ENCODE results near the gene PGLYRP2. TPM values are rescaled to one million over a fixed set of nuclear protein-coding genes. Genes with fewer than 3 reads are reported as not detected.
A peak's percentile ranks its signal among the peaks of the same experiment; 100 is the strongest.

The PGLYRP2 gene
- total RNA-seq, 2 experiments from 2014 or later: 0.07 TPM

DNA sequence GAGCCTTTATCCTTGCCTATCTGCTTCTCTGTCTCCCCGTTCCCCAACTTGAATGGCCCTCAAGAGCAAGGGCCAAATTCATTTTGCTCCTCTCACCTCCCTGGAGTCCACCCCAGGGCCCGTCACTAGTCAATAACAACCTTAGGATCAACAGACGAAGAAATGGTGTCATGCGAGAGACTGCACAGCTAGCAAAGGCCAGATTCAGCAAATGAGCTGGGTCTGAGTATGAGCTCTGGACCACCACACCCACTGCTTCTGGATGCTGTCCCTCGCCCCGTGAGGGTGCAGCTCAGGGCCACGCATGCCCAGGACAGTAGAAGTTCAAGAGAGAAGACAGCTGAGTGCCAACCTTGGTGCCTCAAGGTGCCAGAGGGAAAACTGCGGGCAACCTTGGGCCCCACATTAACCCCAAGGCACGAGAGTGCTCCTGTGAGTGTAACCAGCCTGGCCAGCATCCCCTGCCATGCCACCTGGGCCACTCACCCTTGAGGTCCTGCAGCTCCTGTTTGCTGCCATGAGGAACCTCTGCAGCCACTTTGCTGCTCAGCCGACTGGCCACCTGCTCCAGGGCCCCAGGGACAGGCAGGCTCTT lies 48.7 kb downstream of the PGLYRP2 start:
- no peak for DNase-seq
- no peak overlapping the region for H3K27ac Mint-ChIP-seq
- peak overlapping the region; percentile 97 for H3K4me3 Mint-ChIP-seq
- peaks cover 28% of the 10 kb centered on the region for H3K36me3 Mint-ChIP-seq (ENCODE audit: low read depth)
- CTCF ChIA-PET: interaction anchor here (3.2 kb wide), 1 partner anchor 125 kb away, joined by 9 read pairs; no protein-coding TSS in a partner anchor
- intact Hi-C loops (cut with micrococcal nuclease): loop anchor here (5.0 kb wide), 1 partner anchor 127 kb away; no protein-coding TSS in a partner anchor
- no peaks in the 10 kb centered on the region for H3K27me3 Mint-ChIP-seq (ENCODE audit: low read depth)
- H3K4me1 Mint-ChIP-seq (ENCODE audit: low read depth): peaks cover 30% of the 10 kb centered on the region
- H3K9me3 Mint-ChIP-seq: no peaks in the 10 kb centered on the region

- H3K4me3 Mint-ChIP-seq: no peak overlapping the region
- H3K36me3 Mint-ChIP-seq (ENCODE audit: low read depth): peaks cover 28% of the 10 kb centered on the region
These were observed 49.4 kb downstream of the PGLYRP2 start for GRCh38 chr19:15429825-15430467.

GRCh38 chr19:15428956-15429824 lies 50.1 kb downstream of the PGLYRP2 start:
- no peak for DNase-seq
- peaks cover 30% of the 10 kb centered on the region for H3K36me3 Mint-ChIP-seq (ENCODE audit: low read depth)
- H3K27me3 Mint-ChIP-seq (ENCODE audit: low read depth): no peaks in the 10 kb centered on the region
- no peak overlapping the region for H3K4me3 Mint-ChIP-seq
- CTCF ChIA-PET: interaction anchor here (0.5 to 3.2 kb wide), 3 partner anchors 9 to 127 kb away, joined by 3 to 9 read pairs (median 3); no protein-coding TSS in a partner anchor
- H3K27ac Mint-ChIP-seq: no peak overlapping the region
- intact Hi-C loops (cut with micrococcal nuclease): no loop called here
- peaks cover 30% of the 10 kb centered on the region for H3K4me1 Mint-ChIP-seq (ENCODE audit: low read depth)
- H3K9me3 Mint-ChIP-seq: no peaks in the 10 kb centered on the region

More at GRCh38 chr19:15429825-15430467, 49.4 kb downstream of the PGLYRP2 start:
- H3K27me3 Mint-ChIP-seq (ENCODE audit: low read depth): no peaks in the 10 kb centered on the region
- intact Hi-C loops (cut with micrococcal nuclease): loop anchor here (5.0 kb wide), 1 partner anchor 127 kb away; no protein-coding TSS in a partner anchor
- no peak overlapping the region for H3K27ac Mint-ChIP-seq
- H3K9me3 Mint-ChIP-seq: no peaks in the 10 kb centered on the region
- no peak for DNase-seq
- peaks cover 30% of the 10 kb centered on the region for H3K4me1 Mint-ChIP-seq (ENCODE audit: low read depth)
- CTCF ChIA-PET: interaction anchor here (0.6 to 3.2 kb wide), 2 partner anchors 10 to 126 kb away, joined by 3 to 9 read pairs; no protein-coding TSS in a partner anchor

GRCh38 chr19:15427991-15428471 lies 51.3 kb downstream of the PGLYRP2 start:
- DNase-seq: no peak
- Mint-ChIP-seq H3K36me3 (ENCODE audit: low read depth) (peaks cover 40% of the 10 kb centered on the region), H3K4me3 (no peak overlapping the region), H3K9me3 (peaks cover 3% of the 10 kb centered on the region), H3K4me1 (ENCODE audit: low read depth) (peaks cover 23% of the 10 kb centered on the region), H3K27me3 (ENCODE audit: low read depth) (no peaks in the 10 kb centered on the region), H3K27ac (no peak overlapping the region)
- intact Hi-C loops (cut with micrococcal nuclease): no loop called here
- CTCF ChIA-PET: no interaction called here

DNA sequence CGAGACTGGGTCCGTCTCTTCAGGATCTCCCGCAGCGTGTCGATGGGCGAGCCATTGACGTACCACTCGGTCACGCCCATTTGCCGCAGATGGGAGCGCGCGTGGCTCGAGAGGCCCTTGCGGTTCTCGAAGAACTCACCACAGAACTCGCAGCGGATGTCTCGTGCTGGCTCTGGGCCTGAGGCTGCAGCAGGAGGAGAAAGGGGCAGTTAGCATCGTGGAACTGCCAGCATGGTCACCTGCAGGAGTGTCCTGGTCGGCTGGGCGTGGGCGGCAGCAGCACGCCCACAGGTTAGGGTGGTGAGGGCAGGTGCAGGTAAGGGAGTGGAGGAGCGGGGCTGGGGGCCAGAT lies 52.0 kb downstream of the PGLYRP2 start:
- H3K27ac Mint-ChIP-seq: no peak overlapping the region
- CTCF ChIA-PET: no interaction called here

GRCh38 chr19:15426485-15427349 lies 52.6 kb downstream of the PGLYRP2 start:
- peaks cover 21% of the 10 kb centered on the region for H3K4me1 Mint-ChIP-seq (ENCODE audit: low read depth)
- peaks cover 3% of the 10 kb centered on the region for H3K9me3 Mint-ChIP-seq
- no peak overlapping the region for H3K4me3 Mint-ChIP-seq
- intact Hi-C loops (cut with micrococcal nuclease): no loop called here
- H3K27ac Mint-ChIP-seq: no peak overlapping the region
- no peaks in the 10 kb centered on the region for H3K27me3 Mint-ChIP-seq (ENCODE audit: low read depth)
- H3K36me3 Mint-ChIP-seq (ENCODE audit: low read depth): peaks cover 47% of the 10 kb centered on the region
- CTCF ChIA-PET: no interaction called here
- no peak for DNase-seq

More for the DNA sequence above, 52.0 kb downstream of the PGLYRP2 start:
- H3K4me1 Mint-ChIP-seq (ENCODE audit: low read depth): peaks cover 22% of the 10 kb centered on the region
- DNase-seq: no peak
- intact Hi-C loops (cut with micrococcal nuclease): no loop called here
- no peaks in the 10 kb centered on the region for H3K27me3 Mint-ChIP-seq (ENCODE audit: low read depth)
- peaks cover 47% of the 10 kb centered on the region for H3K36me3 Mint-ChIP-seq (ENCODE audit: low read depth)
- H3K4me3 Mint-ChIP-seq: no peak overlapping the region
- peaks cover 3% of the 10 kb centered on the region for H3K9me3 Mint-ChIP-seq

DNA sequence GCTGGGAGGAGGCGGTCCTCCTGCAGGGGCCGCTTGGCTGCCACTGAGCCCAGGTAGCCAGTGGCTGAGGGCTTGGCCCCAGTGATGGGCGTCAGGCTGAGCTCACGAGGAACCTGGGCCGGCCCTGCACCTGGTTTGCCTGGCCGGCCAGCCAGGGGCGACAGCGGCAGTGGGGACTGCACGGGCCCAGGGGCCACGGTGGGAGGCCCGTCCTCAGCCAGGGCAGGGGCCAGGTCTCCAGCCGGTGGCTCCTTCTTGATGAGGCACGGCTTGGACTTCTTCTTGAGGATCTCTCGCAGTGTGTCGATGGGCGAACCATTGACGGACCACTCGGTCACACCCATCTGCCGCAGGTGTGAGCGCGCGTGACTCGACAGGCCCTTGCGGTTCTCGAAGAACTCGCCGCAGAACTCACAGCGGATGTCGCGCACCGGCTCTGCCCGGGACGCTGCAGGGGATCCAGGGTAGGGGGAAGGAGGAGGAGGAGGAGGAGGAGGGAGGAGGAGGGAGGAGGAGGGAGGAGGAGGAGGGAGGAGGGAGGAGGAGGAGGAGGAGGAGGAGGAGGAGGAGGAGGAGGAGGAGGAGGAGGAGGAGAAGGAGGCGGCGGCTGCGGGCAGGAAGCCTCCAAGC lies 53.9 kb downstream of the PGLYRP2 start:
- Mint-ChIP-seq H3K36me3 (ENCODE audit: low read depth) (peaks cover 45% of the 10 kb centered on the region), H3K4me1 (ENCODE audit: low read depth) (peaks cover 8% of the 10 kb centered on the region), H3K4me3 (no peak overlapping the region), H3K27ac (no peak overlapping the region), H3K27me3 (ENCODE audit: low read depth) (no peaks in the 10 kb centered on the region), H3K9me3 (peaks cover 3% of the 10 kb centered on the region)
- intact Hi-C loops (cut with micrococcal nuclease): no loop called here
- CTCF ChIA-PET: no interaction called here
- no peak for DNase-seq

GRCh38 chr19:15424692-15425272 lies 54.5 kb downstream of the PGLYRP2 start:
- H3K4me3 Mint-ChIP-seq: no peak overlapping the region
- peaks cover 3% of the 10 kb centered on the region for H3K9me3 Mint-ChIP-seq
- CTCF ChIA-PET: no interaction called here
- no peak for DNase-seq
- no peak overlapping the region for H3K27ac Mint-ChIP-seq
- peaks cover 43% of the 10 kb centered on the region for H3K36me3 Mint-ChIP-seq (ENCODE audit: low read depth)
- H3K27me3 Mint-ChIP-seq (ENCODE audit: low read depth): no peaks in the 10 kb centered on the region
- intact Hi-C loops (cut with micrococcal nuclease): no loop called here
- H3K4me1 Mint-ChIP-seq (ENCODE audit: low read depth): peaks cover 6% of the 10 kb centered on the region

- intact Hi-C loops (cut with micrococcal nuclease): no loop called here
These were observed 55.2 kb downstream of the PGLYRP2 start for GRCh38 chr19:15424121-15424520.

DNA sequence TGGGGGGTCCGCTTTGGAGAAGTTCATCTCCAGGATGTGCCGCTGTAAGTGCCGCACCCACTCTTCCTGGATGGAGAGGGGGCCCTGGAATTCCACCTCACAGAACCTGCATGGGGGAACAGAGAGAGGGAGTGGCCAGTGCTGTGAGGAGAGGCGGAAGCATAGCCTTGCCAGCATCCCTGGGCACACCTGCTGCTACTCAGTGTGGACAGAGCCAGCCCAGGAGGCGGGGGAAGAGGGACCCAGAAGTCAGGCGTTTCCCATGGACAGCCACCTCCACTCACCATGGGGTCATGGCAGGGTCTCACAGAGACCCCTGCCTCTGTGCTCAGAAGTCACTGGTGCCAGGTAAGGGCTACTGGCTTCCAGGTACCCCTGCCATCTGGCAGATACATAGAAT lies 56.2 kb downstream of the PGLYRP2 start:
- Mint-ChIP-seq H3K27ac (no peak overlapping the region), H3K9me3 (peaks cover 3% of the 10 kb centered on the region), H3K27me3 (ENCODE audit: low read depth) (no peaks in the 10 kb centered on the region), H3K4me3 (no peak overlapping the region), H3K4me1 (ENCODE audit: low read depth) (peaks cover 12% of the 10 kb centered on the region), H3K36me3 (ENCODE audit: low read depth) (peaks cover 40% of the 10 kb centered on the region)
- CTCF ChIA-PET: no interaction called here
- intact Hi-C loops (cut with micrococcal nuclease): no loop called here
- no peak for DNase-seq

More at GRCh38 chr19:15424121-15424520, 55.2 kb downstream of the PGLYRP2 start:
- H3K27ac Mint-ChIP-seq: no peak overlapping the region
- H3K27me3 Mint-ChIP-seq (ENCODE audit: low read depth): no peaks in the 10 kb centered on the region
- H3K9me3 Mint-ChIP-seq: peaks cover 3% of the 10 kb centered on the region
- peaks cover 43% of the 10 kb centered on the region for H3K36me3 Mint-ChIP-seq (ENCODE audit: low read depth)
- no peak overlapping the region for H3K4me3 Mint-ChIP-seq
- DNase-seq: no peak
- CTCF ChIA-PET: no interaction called here
- H3K4me1 Mint-ChIP-seq (ENCODE audit: low read depth): peaks cover 12% of the 10 kb centered on the region

Measured in activated naive CD4-positive, alpha-beta T cell treated with anti-CD3 and anti-CD28 coated beads for 36 hours (primary cell).